ENCODE results near the gene RERE.

The RERE gene

DNA sequence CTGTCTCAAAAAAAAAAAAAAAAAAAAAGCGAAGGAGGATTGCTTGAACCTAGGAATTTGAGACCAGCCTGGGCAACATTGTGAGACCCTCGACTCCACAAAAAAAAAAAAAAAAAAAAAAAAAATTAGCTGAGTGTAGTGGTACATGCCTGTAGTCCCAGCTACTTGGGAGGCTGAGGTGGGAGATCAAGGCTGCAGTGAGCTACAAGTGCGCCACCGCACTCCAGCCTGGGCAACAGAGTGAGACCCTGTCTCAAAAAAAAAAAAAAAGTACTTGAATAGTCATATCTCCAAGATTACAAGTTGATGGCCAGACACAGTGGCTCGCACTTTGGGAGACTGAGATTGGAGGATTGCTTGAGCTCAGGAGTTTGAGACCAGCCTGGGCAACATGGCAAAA lies 33.6 kb upstream of the RERE start:
- Histone ChIP-seq H3K4ac (ENCODE audit: low read depth, low read length) (no peak overlapping the region), H3K4me1 (ENCODE audit: control insufficient read depth in 1 of 2, insufficient read depth in 2 of 2, low read length in 2 of 2) (no peaks in the 10 kb centered on the region), H2BK5ac (ENCODE audit: low read depth, low read length, poor library complexity) (no peak overlapping the region), H3K36me3 (ENCODE audit: control insufficient read depth in 1 of 2, insufficient read depth in 2 of 2, low read length in 2 of 2) (no peaks in the 10 kb centered on the region), H4K91ac (ENCODE audit: low read depth, low read length) (no peak overlapping the region), H3K14ac (ENCODE audit: low read length) (no peak overlapping the region), H3K4me3 (ENCODE audit: low read depth, low read length) (no peak overlapping the region), H3K4me2 (ENCODE audit: low read length) (no peak overlapping the region), H3K79me2 (ENCODE audit: control insufficient read depth, insufficient read depth, low read length, poor library complexity) (no peaks in the 10 kb centered on the region), H3K9ac (ENCODE audit: low read length) (no peak overlapping the region), H3K9me3 (ENCODE audit: insufficient read depth, low read depth, low read length) (peaks cover 1% of the 10 kb centered on the region), H3K18ac (ENCODE audit: low read length) (no peak overlapping the region), H3K27me3 (ENCODE audit: insufficient read depth, low read length) (no peaks in the 10 kb centered on the region), H2AFZ (ENCODE audit: insufficient read depth, low read length, poor library complexity) (no peak overlapping the region), H3K27ac (ENCODE audit: low read depth, low read length) (no peak overlapping the region), H2AK5ac (ENCODE audit: low read length) (no peak overlapping the region), H3K79me1 (ENCODE audit: low read length) (no peaks in the 10 kb centered on the region), H3K23ac (ENCODE audit: low read length) (no peak overlapping the region), H2BK120ac (ENCODE audit: insufficient read depth, low read length, poor library complexity) (no peak overlapping the region), H4K12ac (ENCODE audit: low read depth, low read length) (no peak overlapping the region), H2BK12ac (ENCODE audit: low read length) (no peak overlapping the region), H4K8ac (ENCODE audit: low read depth, low read length) (no peak overlapping the region)
- no peak for DNase-seq
- no CpG with 5 or more reads among the region's 5 CpGs for WGBS (ENCODE audit: extremely low coverage, insufficient coverage, insufficient read length)

DNA sequence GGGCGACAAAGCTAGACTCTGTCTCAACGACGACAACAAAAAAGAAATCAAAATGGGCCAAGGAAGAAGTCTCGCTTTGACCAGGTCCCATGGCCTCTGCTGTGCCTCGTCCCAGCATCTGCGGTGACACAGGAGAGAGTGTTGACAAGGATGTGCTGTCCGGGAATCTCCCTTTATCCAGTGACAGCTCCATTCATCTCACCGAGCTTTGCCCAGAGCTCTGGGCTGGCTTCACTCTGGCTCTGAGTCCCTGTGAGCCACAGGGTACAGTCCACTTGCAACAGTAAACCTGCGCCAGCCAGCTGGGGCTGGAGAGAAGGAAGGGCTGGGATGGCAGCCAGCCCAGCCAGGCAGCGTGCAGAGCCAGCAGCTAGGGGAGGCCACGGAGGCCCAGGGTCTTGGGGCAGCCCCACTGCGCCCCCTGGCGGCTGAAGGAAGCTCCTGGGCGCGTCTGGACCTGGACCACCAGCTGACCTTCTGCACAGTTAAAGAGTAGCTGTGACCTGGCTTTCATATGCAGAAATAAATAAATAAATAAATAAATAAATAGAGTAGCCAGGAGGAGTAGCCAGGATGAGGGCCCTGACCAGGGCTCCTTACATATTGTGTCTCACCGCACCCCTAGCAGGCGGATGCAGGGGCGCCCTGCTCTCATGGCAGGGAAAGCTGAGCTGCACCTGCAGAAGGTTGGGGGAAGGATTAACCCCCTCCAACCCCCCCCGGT lies 31.4 kb upstream of the RERE start:
- Histone ChIP-seq H3K4me3 (ENCODE audit: low read depth, low read length) (no peak overlapping the region), H2AFZ (ENCODE audit: insufficient read depth, low read length, poor library complexity) (no peak overlapping the region), H4K91ac (ENCODE audit: low read depth, low read length) (no peak overlapping the region), H2BK120ac (ENCODE audit: insufficient read depth, low read length, poor library complexity) (no peak overlapping the region), H3K79me2 (ENCODE audit: control insufficient read depth, insufficient read depth, low read length, poor library complexity) (no peaks in the 10 kb centered on the region), H4K12ac (ENCODE audit: low read depth, low read length) (no peak overlapping the region), H2BK12ac (ENCODE audit: low read length) (no peak overlapping the region), H3K79me1 (ENCODE audit: low read length) (no peaks in the 10 kb centered on the region), H2AK5ac (ENCODE audit: low read length) (no peak overlapping the region), H2BK5ac (ENCODE audit: low read depth, low read length, poor library complexity) (no peak overlapping the region), H3K18ac (ENCODE audit: low read length) (no peak overlapping the region), H3K4me1 (ENCODE audit: control insufficient read depth in 1 of 2, insufficient read depth in 2 of 2, low read length in 2 of 2) (no peaks in the 10 kb centered on the region), H3K27me3 (ENCODE audit: insufficient read depth, low read length) (no peaks in the 10 kb centered on the region), H3K9me3 (ENCODE audit: insufficient read depth, low read depth, low read length) (peaks cover 1% of the 10 kb centered on the region), H3K4me2 (ENCODE audit: low read length) (no peak overlapping the region), H3K14ac (ENCODE audit: low read length) (no peak overlapping the region), H3K36me3 (ENCODE audit: control insufficient read depth in 1 of 2, insufficient read depth in 2 of 2, low read length in 2 of 2) (no peaks in the 10 kb centered on the region), H3K4ac (ENCODE audit: low read depth, low read length) (no peak overlapping the region), H3K23ac (ENCODE audit: low read length) (no peak overlapping the region), H4K8ac (ENCODE audit: low read depth, low read length) (no peak overlapping the region), H3K9ac (ENCODE audit: low read length) (no peak overlapping the region), H3K27ac (ENCODE audit: low read depth, low read length) (no peak overlapping the region)
- no CpG with 5 or more reads among the region's 19 CpGs for WGBS (ENCODE audit: extremely low coverage, insufficient coverage, insufficient read length)
- peak; percentile 77 to 85 for DNase-seq

DNA sequence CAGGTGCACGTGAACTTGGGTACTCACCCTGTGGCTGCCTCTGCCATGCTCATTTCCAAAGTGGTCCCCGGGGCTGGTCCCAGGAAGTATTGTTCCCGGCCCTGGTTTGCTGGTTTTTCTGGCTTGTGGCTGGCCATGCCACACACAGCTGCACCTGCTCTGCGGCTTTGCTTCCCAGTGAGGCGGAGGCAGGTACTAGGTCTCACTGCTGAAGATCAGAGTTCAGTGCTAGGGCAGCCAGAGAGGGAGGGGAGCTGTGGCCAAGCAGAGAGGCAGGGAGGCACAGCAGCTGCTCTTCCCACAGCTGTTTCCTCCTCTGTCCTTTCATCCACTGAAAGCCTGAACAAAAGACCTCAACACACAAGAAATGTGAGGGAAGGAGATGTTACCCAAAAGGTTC lies 30.6 kb upstream of the RERE start:
- WGBS (ENCODE audit: extremely low coverage, insufficient coverage, insufficient read length): no CpG with 5 or more reads among the region's 5 CpGs
- H3K14ac ChIP-seq (ENCODE audit: low read length): no peak overlapping the region

DNA sequence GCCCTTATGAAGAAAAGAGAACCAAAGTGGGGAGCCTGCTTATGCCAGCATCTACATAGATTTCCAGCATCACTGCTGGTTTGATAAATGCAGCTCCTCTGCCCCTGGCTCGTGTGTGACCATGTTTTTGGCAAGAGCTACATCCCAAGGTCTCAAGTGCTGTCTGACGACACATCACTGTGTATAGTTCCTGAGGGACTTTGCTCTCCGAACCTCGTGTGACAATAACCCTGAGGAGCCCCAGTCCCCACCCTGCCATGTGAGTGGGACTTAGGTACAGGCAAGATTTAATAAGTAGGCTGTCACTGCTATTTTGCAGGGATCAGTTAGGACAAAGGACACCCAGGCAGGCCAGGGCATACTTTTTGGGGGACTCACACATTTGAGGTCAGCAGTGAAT lies 28.8 kb upstream of the RERE start:
- no peaks in the 10 kb centered on the region for H3K4me1 ChIP-seq (ENCODE audit: control insufficient read depth in 1 of 2, insufficient read depth in 2 of 2, low read length in 2 of 2)

More for the DNA sequence above, 30.6 kb upstream of the RERE start:
- Histone ChIP-seq H3K9me3 (ENCODE audit: insufficient read depth, low read depth, low read length) (peaks cover 1% of the 10 kb centered on the region), H3K23ac (ENCODE audit: low read length) (no peak overlapping the region), H3K18ac (ENCODE audit: low read length) (no peak overlapping the region), H2AK5ac (ENCODE audit: low read length) (no peak overlapping the region), H3K27me3 (ENCODE audit: insufficient read depth, low read length) (no peaks in the 10 kb centered on the region), H2BK120ac (ENCODE audit: insufficient read depth, low read length, poor library complexity) (no peak overlapping the region), H3K4me3 (ENCODE audit: low read depth, low read length) (no peak overlapping the region), H3K4me2 (ENCODE audit: low read length) (no peak overlapping the region), H2AFZ (ENCODE audit: insufficient read depth, low read length, poor library complexity) (no peak overlapping the region), H3K4me1 (ENCODE audit: control insufficient read depth in 1 of 2, insufficient read depth in 2 of 2, low read length in 2 of 2) (no peaks in the 10 kb centered on the region), H2BK5ac (ENCODE audit: low read depth, low read length, poor library complexity) (no peak overlapping the region), H2BK12ac (ENCODE audit: low read length) (no peak overlapping the region), H3K9ac (ENCODE audit: low read length) (no peak overlapping the region), H3K27ac (ENCODE audit: low read depth, low read length) (no peak overlapping the region), H3K36me3 (ENCODE audit: control insufficient read depth in 1 of 2, insufficient read depth in 2 of 2, low read length in 2 of 2) (no peaks in the 10 kb centered on the region), H3K4ac (ENCODE audit: low read depth, low read length) (no peak overlapping the region), H3K79me2 (ENCODE audit: control insufficient read depth, insufficient read depth, low read length, poor library complexity) (no peaks in the 10 kb centered on the region), H4K8ac (ENCODE audit: low read depth, low read length) (no peak overlapping the region), H4K12ac (ENCODE audit: low read depth, low read length) (no peak overlapping the region), H3K79me1 (ENCODE audit: low read length) (no peaks in the 10 kb centered on the region), H4K91ac (ENCODE audit: low read depth, low read length) (no peak overlapping the region)
- DNase-seq: no peak

More for the DNA sequence above, 28.8 kb upstream of the RERE start:
- H3K27me3 ChIP-seq (ENCODE audit: insufficient read depth, low read length): no peaks in the 10 kb centered on the region
- no peak overlapping the region for H2AK5ac ChIP-seq (ENCODE audit: low read length)
- no peak for DNase-seq
- H3K36me3 ChIP-seq (ENCODE audit: control insufficient read depth in 1 of 2, insufficient read depth in 2 of 2, low read length in 2 of 2): no peaks in the 10 kb centered on the region
- no peak overlapping the region for H3K9ac ChIP-seq (ENCODE audit: low read length)
- H2BK12ac ChIP-seq (ENCODE audit: low read length): no peak overlapping the region
- no peak overlapping the region for H2BK5ac ChIP-seq (ENCODE audit: low read depth, low read length, poor library complexity)
- no peak overlapping the region for H4K8ac ChIP-seq (ENCODE audit: low read depth, low read length)
- H3K14ac ChIP-seq (ENCODE audit: low read length): no peak overlapping the region
- no peaks in the 10 kb centered on the region for H3K79me1 ChIP-seq (ENCODE audit: low read length)
- H3K4me2 ChIP-seq (ENCODE audit: low read length): no peak overlapping the region
- H4K91ac ChIP-seq (ENCODE audit: low read depth, low read length): no peak overlapping the region
- no peak overlapping the region for H3K27ac ChIP-seq (ENCODE audit: low read depth, low read length)
- no peak overlapping the region for H3K4ac ChIP-seq (ENCODE audit: low read depth, low read length)
- no peak overlapping the region for H3K4me3 ChIP-seq (ENCODE audit: low read depth, low read length)
- H4K12ac ChIP-seq (ENCODE audit: low read depth, low read length): no peak overlapping the region
- no peak overlapping the region for H2AFZ ChIP-seq (ENCODE audit: insufficient read depth, low read length, poor library complexity)
- no peaks in the 10 kb centered on the region for H3K9me3 ChIP-seq (ENCODE audit: insufficient read depth, low read depth, low read length)
- H3K23ac ChIP-seq (ENCODE audit: low read length): no peak overlapping the region
- no peaks in the 10 kb centered on the region for H3K79me2 ChIP-seq (ENCODE audit: control insufficient read depth, insufficient read depth, low read length, poor library complexity)
- no peak overlapping the region for H3K18ac ChIP-seq (ENCODE audit: low read length)
- no peak overlapping the region for H2BK120ac ChIP-seq (ENCODE audit: insufficient read depth, low read length, poor library complexity)
- no CpG with 5 or more reads among the region's 4 CpGs for WGBS (ENCODE audit: extremely low coverage, insufficient coverage, insufficient read length)
